NCI-H1092 (cell line): ENCODE results near the gene DNMT3A.

Experiments
- DNase-seq: peaks from one replicate; lab custom pipeline; 2025; lab: John Stamatoyannopoulos, UW

The DNMT3A gene

DNA sequence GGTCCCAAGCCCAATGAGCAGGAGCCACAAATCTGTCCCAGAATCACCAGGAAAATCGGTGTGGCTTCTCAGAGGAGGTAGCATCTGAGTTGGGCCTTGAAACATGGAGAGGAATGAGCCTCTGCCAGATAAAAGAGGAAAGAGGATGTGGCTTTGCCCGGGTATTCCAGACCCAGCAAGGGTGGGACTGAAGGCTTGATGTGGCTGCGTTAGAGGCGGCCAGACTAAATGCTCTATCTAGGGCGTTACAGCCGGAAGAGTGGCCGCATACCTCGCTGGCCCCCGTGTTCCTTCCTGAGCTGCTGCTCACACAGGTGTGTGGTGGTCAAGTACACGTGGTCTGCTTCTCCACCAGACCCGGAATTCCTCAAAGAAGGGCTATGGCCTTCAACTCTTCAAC, 139.4 kb downstream of the DNMT3A start:
- DNase-seq: no peak

DNA sequence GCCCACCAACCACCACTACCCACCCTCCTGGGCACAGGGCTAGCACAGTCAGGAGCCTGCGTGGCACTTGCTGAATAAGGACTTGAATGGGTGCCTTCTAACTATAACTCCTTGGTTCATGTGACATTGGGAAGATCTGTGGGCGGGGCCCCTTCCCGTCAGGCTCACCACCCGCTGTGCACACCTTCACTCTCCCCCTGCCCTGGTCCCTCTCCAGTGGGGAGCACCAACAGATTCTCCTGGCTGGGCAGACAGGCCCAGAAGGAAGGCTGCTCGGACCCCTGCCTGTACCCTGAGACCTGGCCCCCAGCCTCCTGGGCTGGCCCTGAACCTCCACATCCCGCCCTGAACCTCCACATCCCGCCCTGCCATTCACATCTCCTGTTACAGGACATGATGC, 139.9 kb downstream of the DNMT3A start:
- no peak for DNase-seq

DNA sequence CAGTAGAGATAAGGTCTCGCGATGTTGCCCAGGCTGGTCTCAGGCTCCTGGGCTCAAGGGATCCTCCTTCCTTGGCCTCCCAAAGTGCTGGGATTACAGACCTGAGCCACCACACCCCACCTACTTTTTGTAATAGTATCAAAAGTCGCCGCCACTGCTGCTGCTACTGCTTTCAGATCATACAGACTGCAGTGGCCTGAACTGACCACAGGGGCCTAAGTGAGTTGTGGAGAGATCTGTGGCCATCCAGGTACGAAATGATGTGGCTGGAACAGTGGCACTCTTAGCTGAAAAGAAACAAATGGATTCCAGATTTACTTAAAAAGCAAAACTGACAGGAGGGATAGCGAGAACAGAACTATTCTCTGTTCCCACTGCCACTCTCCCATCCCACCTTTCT, 140.5 kb downstream of the DNMT3A start:
- no peak for DNase-seq

DNA sequence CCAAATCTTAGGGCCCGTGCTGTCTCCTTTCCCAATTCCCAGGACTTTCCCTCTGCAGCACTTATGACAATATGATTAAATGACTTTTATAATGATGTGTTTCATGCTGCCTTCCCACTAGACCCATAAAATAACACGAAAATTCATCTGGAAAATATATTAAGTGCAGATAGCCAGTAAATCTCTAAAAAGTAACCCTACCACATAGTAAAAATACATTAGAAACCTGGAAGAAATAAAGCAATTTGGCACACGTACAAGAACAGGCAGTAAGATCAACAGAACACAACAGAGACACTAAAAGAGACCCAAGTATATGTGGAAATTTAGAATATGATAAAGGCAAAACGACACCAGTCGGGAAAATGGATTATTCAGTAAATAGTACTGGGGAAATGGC, 143.1 kb downstream of the DNMT3A start:
- no peak for DNase-seq

DNA sequence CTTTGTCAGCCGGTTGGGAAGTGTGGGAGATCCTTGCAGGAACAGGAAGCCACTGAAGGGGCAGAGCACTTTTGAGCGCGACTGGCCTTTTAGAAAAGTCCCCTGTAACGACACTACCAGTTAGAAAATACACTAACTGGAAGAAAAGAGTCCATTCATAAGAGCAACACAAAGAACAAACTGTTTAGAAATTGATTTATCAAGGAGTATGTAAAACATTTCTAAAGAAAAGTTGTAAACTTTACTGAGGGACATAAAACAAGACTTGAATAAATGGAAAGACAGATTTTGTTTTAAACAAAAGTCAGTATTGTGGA, 143.6 kb downstream of the DNMT3A start:
- no peak for DNase-seq

DNA sequence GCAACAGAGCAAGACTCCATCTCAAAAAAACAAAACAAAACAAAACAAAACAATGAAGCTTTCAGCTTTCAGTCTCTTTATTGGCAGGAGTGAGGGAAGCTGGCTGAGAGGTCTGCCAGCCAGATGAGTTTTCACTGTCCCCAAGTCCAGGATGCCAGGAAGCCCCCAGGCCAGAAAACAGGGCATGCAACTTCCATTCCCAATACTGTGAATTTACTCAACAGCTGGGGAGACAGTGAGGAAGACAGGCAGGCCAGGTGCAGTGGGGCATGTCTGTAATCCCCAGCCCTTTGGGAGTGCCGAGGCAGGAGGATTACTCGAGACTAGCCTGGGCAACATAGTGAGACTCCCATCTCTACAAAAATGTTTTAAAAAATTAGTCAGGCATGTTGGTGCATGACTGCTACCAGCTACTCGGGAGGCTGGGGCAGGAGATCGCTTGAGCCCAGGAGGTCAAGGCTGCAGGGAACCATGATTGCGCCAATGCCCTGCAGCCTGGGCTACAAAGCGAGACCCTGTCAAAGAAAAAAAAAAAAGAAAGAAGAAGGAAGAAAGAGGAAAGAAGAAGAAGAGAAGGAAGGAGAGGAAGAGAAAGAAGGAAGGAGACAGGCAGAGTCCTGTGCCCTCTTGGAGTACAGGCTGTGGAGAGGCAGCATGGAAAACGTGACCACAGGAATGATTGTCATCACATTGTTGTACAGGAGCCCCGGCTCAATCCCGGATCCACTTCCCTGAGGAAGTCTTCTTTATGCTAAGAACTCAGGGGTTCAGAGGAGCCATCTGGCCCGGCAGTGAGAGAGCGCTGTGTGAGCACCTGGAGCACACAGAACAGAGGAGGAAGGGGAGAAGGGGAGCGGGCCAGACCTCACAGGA, 144.2 kb downstream of the DNMT3A start:
- no peak for DNase-seq

DNA sequence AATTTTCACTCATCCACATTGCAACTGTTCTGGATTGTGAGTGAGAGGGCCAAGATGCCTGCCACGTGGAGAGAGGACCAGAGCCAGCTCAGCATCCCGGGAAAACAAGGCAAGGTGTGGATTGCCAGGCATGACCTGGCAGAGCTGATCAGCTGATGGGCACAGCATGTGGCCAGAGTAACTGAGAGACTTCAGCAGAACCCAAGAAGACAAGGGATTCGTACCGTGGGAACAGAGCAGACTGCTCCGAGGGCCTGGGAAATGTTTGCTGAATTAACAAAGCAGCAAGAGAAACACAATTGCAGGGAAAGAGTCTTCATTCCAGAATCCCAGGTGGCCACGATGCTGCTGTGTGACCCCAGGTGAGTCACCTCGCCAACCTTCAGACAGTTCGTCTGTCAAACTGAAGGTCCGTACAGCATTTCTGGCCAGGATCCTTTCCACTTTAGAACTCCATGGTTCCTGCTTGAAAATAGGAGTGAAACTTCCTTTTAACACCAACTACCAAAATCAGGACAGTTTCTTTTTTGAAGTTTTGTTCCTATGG, 147.1 kb downstream of the DNMT3A start:
- no peak for DNase-seq

DNA sequence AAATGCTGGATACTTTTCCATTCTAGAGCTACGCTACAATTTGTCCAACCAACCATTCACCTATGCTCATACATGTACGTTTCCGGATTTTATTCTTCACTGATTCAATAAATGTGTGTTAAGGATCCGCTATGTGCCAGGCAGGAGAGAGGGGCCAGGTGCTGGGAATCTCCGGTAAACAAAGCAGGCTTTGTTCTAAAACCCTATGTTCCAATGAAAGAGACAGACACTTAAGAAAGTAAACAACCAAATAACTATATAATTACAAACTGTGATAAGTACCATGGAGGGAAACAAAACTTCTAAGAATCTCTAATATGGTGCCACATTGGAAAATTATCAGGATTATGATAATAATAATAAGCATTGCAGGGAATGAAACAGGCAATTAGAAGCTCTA, 151.2 kb downstream of the DNMT3A start:
- DNase-seq: no peak

DNA sequence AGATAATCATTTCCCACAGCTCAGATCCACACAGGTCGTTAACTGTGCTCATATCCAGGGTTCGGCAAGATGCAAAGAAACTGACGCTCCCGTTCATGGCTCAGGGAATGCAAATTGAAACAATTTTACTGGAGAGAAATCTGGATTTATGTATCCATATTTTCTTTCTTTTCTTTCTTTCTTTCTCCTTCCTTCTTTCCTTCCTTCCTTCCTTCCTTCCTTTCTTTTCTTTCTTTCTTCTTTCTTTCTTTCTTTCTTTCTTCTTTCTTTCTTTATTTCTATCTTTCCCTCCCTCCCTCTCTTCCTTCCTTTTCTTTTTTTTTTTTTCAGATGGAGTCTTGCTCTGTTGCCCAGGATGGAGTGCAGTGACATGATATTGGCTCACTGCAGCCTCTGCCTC, 153.3 kb downstream of the DNMT3A start:
- DNase-seq: no peak

DNA sequence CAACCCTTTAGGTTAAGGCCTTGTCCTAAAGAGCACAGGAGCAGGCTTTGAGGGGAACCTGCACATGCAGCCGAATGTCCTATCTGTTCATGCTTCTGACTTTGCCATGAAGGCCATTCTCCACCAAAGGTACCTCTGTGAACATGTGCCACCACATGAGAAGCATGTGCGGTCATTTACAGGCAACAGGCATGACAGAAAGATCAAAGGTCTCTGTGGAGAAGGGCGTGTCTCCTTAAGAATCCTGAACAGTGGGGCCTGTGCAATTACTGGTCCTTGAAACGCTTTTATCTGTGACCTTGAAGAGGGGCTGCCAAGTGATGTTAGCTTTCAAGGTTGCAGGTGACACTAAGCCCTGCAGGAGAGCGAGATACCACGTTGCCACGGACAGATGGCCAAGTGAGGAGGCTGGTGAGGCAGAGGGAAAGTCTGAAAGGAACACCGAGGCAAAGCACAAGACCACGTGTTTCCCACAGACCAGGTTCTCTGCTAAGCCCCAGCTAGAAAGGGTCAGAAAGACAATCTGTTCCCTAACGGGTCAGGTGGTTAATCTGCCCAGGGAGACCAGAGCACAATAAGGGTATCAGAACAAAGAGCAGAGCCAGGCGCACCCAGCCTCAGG, 153.9 kb downstream of the DNMT3A start:
- no peak for DNase-seq

DNA sequence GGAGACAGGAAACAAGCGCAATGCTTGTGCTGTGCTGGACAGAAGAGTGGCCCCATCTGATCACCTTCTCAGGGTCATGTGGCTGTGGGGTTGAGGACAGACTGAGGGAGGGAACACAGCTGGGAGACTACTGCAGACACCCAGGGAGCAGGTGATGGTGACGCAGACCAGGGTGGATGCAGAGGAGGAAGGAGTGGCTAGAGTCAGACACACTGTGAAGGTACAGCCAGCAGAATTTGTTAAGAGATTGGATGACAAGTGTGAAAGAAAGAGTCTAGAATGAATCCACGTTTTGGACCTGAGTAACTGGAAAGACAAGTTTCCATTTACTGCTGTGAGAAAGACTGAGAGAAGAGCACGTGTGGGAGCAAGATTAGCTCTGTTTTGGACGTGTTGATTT, 157.5 kb downstream of the DNMT3A start:
- DNase-seq: no peak

DNA sequence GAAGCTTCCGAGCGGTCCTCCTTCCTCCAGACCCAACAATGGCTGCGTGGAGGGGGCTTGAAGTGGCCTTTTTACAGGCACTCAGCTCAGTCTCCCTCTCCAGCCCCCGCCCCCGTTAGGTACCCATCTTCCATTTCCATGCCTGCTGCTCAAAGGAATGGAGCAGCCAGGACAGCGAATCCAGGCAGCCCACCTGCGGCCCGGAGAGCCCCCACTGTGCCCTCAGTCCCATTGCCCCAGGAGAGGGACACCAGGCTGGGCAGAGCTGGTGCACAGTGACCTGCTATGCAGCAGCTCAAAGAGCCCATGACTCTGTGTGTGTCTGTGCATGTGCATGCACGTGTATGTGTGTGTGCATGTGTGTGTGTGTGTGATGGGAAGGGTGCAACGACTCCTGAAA, 162.7 kb downstream of the DNMT3A start:
- DNase-seq: no peak
